ENCODE measurements around the gene CACNA2D3.

CACNA2D3 gene

GRCh38 chr3:54193093-54193492 is 70.7 kb downstream of the CACNA2D3 start:
- no peaks in the 10 kb centered on the region for H3K27me3 ChIP-seq (ENCODE audit: insufficient read depth, low read length)
- no peak overlapping the region for H3K4me3 ChIP-seq (ENCODE audit: low read depth, low read length)
- no peak overlapping the region for H2AFZ ChIP-seq (ENCODE audit: low read length, unreplicated experiment)
- H3K36me3 ChIP-seq (ENCODE audit: insufficient read depth, low read length) = no peaks in the 10 kb centered on the region
- H3K27ac ChIP-seq (ENCODE audit: low read depth, low read length) = no peak overlapping the region
- H3K4me1 ChIP-seq (ENCODE audit: control insufficient read depth, insufficient read depth, low read length, unreplicated experiment) = no peaks in the 10 kb centered on the region
- H3K79me2 ChIP-seq (ENCODE audit: control insufficient read depth, insufficient read depth, low read length, unreplicated experiment) = no peaks in the 10 kb centered on the region

DNA sequence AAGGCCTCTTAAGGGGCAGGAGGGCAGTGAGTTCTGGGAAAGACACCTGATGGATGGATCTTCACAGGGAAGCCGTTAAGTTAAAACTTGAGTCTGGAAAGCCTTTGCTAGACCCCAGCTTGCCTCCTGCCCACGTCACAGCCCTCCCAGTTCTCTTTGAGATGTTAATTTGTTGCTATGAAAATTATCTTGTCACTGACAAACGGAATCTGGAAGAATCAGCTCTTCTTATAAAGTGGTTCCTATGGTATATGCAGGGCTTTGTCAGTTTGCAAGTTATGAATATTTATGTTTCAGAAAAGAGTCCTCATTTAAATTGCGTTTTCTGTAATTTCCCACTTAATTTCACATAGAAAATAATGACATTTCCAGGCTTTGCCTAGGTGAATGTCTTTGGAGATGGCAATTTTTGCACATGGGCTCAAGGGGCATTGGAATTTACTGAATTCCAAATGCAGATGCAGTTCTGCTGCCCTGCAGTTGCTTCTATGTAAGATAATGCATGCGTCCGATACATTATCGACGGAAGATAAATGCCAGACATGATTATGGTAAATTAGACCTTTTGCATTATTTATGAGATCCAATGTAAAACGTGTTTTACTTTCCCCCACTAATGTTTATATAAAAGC is 74.1 kb downstream of the CACNA2D3 start:
- no peak overlapping the region for H2AFZ ChIP-seq (ENCODE audit: low read length, unreplicated experiment)
- no peaks in the 10 kb centered on the region for H3K27me3 ChIP-seq (ENCODE audit: insufficient read depth, low read length)
- no peaks in the 10 kb centered on the region for H3K36me3 ChIP-seq (ENCODE audit: insufficient read depth, low read length)
- H3K4me1 ChIP-seq (ENCODE audit: control insufficient read depth, insufficient read depth, low read length, unreplicated experiment) = no peaks in the 10 kb centered on the region
- no peak overlapping the region for H3K4me3 ChIP-seq (ENCODE audit: low read depth, low read length)
- H3K27ac ChIP-seq (ENCODE audit: low read depth, low read length) = no peak overlapping the region
- no peaks in the 10 kb centered on the region for H3K79me2 ChIP-seq (ENCODE audit: control insufficient read depth, insufficient read depth, low read length, unreplicated experiment)

GRCh38 chr3:54197509-54197908 is 75.2 kb downstream of the CACNA2D3 start:
- Histone ChIP-seq H3K79me2 (ENCODE audit: control insufficient read depth, insufficient read depth, low read length, unreplicated experiment) (no peaks in the 10 kb centered on the region), H3K4me3 (ENCODE audit: low read depth, low read length) (no peak overlapping the region), H3K27ac (ENCODE audit: low read depth, low read length) (no peak overlapping the region), H3K27me3 (ENCODE audit: insufficient read depth, low read length) (no peaks in the 10 kb centered on the region), H3K4me1 (ENCODE audit: control insufficient read depth, insufficient read depth, low read length, unreplicated experiment) (no peaks in the 10 kb centered on the region), H3K36me3 (ENCODE audit: insufficient read depth, low read length) (no peaks in the 10 kb centered on the region), H2AFZ (ENCODE audit: low read length, unreplicated experiment) (no peak overlapping the region)

DNA sequence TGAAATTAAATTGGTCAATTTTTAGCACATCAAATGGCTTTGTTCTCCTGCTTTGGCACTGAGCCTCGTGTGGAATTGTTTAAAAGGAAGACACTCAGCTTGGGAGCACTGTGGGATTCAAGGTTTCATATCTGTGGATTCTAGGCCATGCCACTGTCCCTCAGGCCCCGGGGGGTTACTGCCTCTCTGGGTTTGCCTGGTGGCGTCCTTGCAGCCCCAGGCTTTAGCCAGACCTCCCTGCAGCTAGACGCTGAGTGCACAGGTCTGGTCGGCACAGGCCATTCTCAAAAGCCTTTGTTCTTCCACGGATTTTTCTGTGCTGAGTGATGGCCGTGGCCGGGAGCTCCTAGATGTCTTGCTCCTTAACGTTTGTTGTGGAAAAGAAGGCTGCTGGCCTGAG is 76.2 kb downstream of the CACNA2D3 start:
- H3K27me3 ChIP-seq (ENCODE audit: insufficient read depth, low read length) = no peaks in the 10 kb centered on the region

GRCh38 chr3:54202054-54202453 is 79.7 kb downstream of the CACNA2D3 start:
- no peaks in the 10 kb centered on the region for H3K79me2 ChIP-seq (ENCODE audit: control insufficient read depth, insufficient read depth, low read length, unreplicated experiment)
- H2AFZ ChIP-seq (ENCODE audit: low read length, unreplicated experiment) = no peak overlapping the region
- no peak overlapping the region for H3K27ac ChIP-seq (ENCODE audit: low read depth, low read length)
- no peak overlapping the region for H3K4me3 ChIP-seq (ENCODE audit: low read depth, low read length)
- no peaks in the 10 kb centered on the region for H3K36me3 ChIP-seq (ENCODE audit: insufficient read depth, low read length)
- H3K27me3 ChIP-seq (ENCODE audit: insufficient read depth, low read length) = no peaks in the 10 kb centered on the region
- no peaks in the 10 kb centered on the region for H3K4me1 ChIP-seq (ENCODE audit: control insufficient read depth, insufficient read depth, low read length, unreplicated experiment)

More for the DNA sequence above, 76.2 kb downstream of the CACNA2D3 start:
- Histone ChIP-seq H3K4me3 (ENCODE audit: low read depth, low read length) (no peak overlapping the region), H3K27ac (ENCODE audit: low read depth, low read length) (no peak overlapping the region), H3K36me3 (ENCODE audit: insufficient read depth, low read length) (no peaks in the 10 kb centered on the region), H3K79me2 (ENCODE audit: control insufficient read depth, insufficient read depth, low read length, unreplicated experiment) (no peaks in the 10 kb centered on the region), H3K4me1 (ENCODE audit: control insufficient read depth, insufficient read depth, low read length, unreplicated experiment) (no peaks in the 10 kb centered on the region), H2AFZ (ENCODE audit: low read length, unreplicated experiment) (no peak overlapping the region)

DNA sequence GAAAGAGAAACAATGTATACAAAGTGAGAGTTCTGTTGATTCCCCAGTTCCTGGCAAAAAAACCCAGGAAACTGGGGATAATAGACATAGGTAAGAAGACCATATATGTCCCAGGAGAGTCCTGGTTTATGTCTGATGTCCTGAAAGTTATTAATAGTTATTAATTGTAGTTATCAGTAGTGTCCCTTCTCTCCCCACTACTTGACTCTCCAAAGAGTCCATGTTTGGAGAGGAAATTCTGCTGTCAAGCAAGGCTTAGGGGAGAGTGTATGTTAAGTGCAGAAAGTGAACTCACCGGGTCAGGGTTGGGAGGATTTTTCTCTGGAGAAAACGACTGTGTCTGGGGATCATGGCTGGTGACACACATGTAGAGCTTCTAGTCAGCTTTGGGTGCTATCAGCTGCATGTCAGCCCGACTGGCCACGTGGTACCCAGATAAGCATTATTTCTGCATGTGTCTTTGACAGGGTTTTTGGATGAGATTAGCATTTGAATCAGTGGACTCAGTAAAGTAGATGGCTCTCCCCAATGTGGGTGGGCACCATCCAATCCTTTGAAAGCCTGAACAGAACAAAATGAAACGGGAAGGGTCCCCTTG is 80.4 kb downstream of the CACNA2D3 start:
- no peaks in the 10 kb centered on the region for H3K27me3 ChIP-seq (ENCODE audit: insufficient read depth, low read length)
- no peak overlapping the region for H3K27ac ChIP-seq (ENCODE audit: low read depth, low read length)
- no peaks in the 10 kb centered on the region for H3K36me3 ChIP-seq (ENCODE audit: insufficient read depth, low read length)
- H3K4me1 ChIP-seq (ENCODE audit: control insufficient read depth, insufficient read depth, low read length, unreplicated experiment) = no peaks in the 10 kb centered on the region
- no peak overlapping the region for H3K4me3 ChIP-seq (ENCODE audit: low read depth, low read length)
- no peaks in the 10 kb centered on the region for H3K79me2 ChIP-seq (ENCODE audit: control insufficient read depth, insufficient read depth, low read length, unreplicated experiment)
- no peak overlapping the region for H2AFZ ChIP-seq (ENCODE audit: low read length, unreplicated experiment)

GRCh38 chr3:54206874-54207273 is 84.5 kb downstream of the CACNA2D3 start:
- Histone ChIP-seq H3K27me3 (ENCODE audit: insufficient read depth, low read length) (no peaks in the 10 kb centered on the region), H3K4me1 (ENCODE audit: control insufficient read depth, insufficient read depth, low read length, unreplicated experiment) (no peaks in the 10 kb centered on the region), H3K4me3 (ENCODE audit: low read depth, low read length) (no peak overlapping the region), H3K79me2 (ENCODE audit: control insufficient read depth, insufficient read depth, low read length, unreplicated experiment) (no peaks in the 10 kb centered on the region), H2AFZ (ENCODE audit: low read length, unreplicated experiment) (no peak overlapping the region), H3K27ac (ENCODE audit: low read depth, low read length) (no peak overlapping the region), H3K36me3 (ENCODE audit: insufficient read depth, low read length) (no peaks in the 10 kb centered on the region)

DNA sequence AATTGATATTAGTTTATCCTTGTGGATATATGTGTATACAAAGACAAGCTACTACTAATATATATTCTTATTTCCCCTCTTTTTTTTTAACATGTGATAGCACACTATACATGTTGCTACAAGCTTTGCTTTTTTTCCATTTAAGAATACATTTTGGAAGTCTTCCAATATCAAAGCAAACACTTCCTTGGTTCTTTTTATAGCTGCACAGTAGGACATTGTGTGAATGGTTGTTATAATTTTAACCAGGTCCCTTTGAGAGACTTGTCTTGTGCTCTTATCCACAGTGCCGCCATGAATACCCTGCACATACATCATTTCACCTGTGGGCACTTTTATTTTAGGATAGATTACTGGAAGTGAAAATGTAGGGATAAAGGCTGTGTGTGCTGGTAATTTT is 88.7 kb downstream of the CACNA2D3 start:
- Histone ChIP-seq H3K79me2 (ENCODE audit: control insufficient read depth, insufficient read depth, low read length, unreplicated experiment) (no peaks in the 10 kb centered on the region), H3K27me3 (ENCODE audit: insufficient read depth, low read length) (no peaks in the 10 kb centered on the region), H3K4me3 (ENCODE audit: low read depth, low read length) (no peak overlapping the region), H3K4me1 (ENCODE audit: control insufficient read depth, insufficient read depth, low read length, unreplicated experiment) (no peaks in the 10 kb centered on the region), H2AFZ (ENCODE audit: low read length, unreplicated experiment) (no peak overlapping the region), H3K36me3 (ENCODE audit: insufficient read depth, low read length) (no peaks in the 10 kb centered on the region), H3K27ac (ENCODE audit: low read depth, low read length) (no peak overlapping the region)

DNA sequence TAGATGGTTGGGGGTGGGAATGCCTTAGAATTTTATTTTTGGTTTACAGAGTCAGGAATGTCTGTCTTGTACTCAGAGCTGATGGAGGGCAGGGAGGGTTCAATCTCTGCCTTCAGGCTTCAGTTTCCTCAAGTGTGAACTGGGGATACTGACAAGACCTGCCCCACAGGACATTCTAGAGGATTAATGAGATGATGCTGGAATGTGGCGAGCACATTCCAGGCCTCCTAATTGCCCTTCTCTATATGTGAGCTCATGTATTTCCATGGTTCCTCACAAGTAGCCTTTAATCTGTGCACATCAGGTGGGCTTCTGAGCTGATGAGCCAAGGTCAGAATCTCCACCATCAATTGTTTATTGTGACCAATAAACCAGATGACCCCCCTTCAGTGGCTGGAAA is 90.4 kb downstream of the CACNA2D3 start:
- Histone ChIP-seq H3K4me1 (ENCODE audit: control insufficient read depth, insufficient read depth, low read length, unreplicated experiment) (no peaks in the 10 kb centered on the region), H3K4me3 (ENCODE audit: low read depth, low read length) (no peak overlapping the region), H3K36me3 (ENCODE audit: insufficient read depth, low read length) (no peaks in the 10 kb centered on the region), H3K79me2 (ENCODE audit: control insufficient read depth, insufficient read depth, low read length, unreplicated experiment) (no peaks in the 10 kb centered on the region), H2AFZ (ENCODE audit: low read length, unreplicated experiment) (no peak overlapping the region), H3K27me3 (ENCODE audit: insufficient read depth, low read length) (no peaks in the 10 kb centered on the region), H3K27ac (ENCODE audit: low read depth, low read length) (no peak overlapping the region)

- Histone ChIP-seq H3K4me1 (ENCODE audit: control insufficient read depth, insufficient read depth, low read length, unreplicated experiment) (no peaks in the 10 kb centered on the region), H3K36me3 (ENCODE audit: insufficient read depth, low read length) (no peaks in the 10 kb centered on the region), H3K27me3 (ENCODE audit: insufficient read depth, low read length) (no peaks in the 10 kb centered on the region), H3K4me3 (ENCODE audit: low read depth, low read length) (no peak overlapping the region), H2AFZ (ENCODE audit: low read length, unreplicated experiment) (no peak overlapping the region), H3K27ac (ENCODE audit: low read depth, low read length) (no peak overlapping the region), H3K79me2 (ENCODE audit: control insufficient read depth, insufficient read depth, low read length, unreplicated experiment) (no peaks in the 10 kb centered on the region)
Observed at GRCh38 chr3:54213907-54214306, 91.6 kb downstream of the CACNA2D3 start.

DNA sequence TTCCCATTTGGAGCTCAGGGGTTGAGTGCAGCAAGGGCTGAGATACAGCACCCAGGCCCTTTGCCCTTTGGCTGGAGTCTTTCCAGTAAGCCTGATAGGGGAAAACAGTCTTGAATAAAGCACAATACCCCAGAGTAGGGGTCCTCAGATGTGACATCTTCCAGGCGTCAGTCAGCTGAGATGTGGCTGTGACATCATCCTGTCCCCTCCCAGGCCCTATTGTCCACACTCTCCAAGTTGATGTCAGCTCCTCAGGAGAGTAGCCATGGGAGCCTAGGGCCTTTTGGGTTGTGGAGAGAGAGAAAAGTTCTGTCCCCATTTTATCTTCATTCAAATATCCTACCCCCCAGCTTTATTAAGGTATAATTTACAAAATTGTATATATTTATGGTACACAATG is 92.5 kb downstream of the CACNA2D3 start:
- Histone ChIP-seq H3K79me2 (ENCODE audit: control insufficient read depth, insufficient read depth, low read length, unreplicated experiment) (no peaks in the 10 kb centered on the region), H3K27ac (ENCODE audit: low read depth, low read length) (no peak overlapping the region), H3K4me1 (ENCODE audit: control insufficient read depth, insufficient read depth, low read length, unreplicated experiment) (no peaks in the 10 kb centered on the region), H2AFZ (ENCODE audit: low read length, unreplicated experiment) (no peak overlapping the region), H3K36me3 (ENCODE audit: insufficient read depth, low read length) (no peaks in the 10 kb centered on the region), H3K27me3 (ENCODE audit: insufficient read depth, low read length) (no peaks in the 10 kb centered on the region), H3K4me3 (ENCODE audit: low read depth, low read length) (no peak overlapping the region)

All from ACC112 (cell line).